K562 (cell line): Measurements from ENCODE around the gene SBDS. TPM values are rescaled to one million over a fixed set of nuclear protein-coding genes. Genes with fewer than 3 reads are reported as not detected.

ENCODE experiments used
- ARNT ChIP-seq, 2 experiments: fragments of 450-650 bp; IDR thresholded peaks; 2 replicates each; pipeline ENCODE4 v1.6.1; 2016; ENCODE audit warnings: mild to moderate bottlenecking in 1 of 2
- HEY1 ChIP-seq: fragments of 250-450 bp; sonication (Bioruptor Pico); IDR thresholded peaks from 2 replicates; pipeline ENCODE4 v1.5.0; 2020; ENCODE audit warnings: mild to moderate bottlenecking, moderate library complexity, borderline replicate concordance
- HNRNPK ChIP-seq: fragments of 200-400 bp; formaldehyde crosslinking; IDR thresholded peaks from one replicate; pipeline ENCODE4 v1.6.1; 2018; ENCODE audit warnings: mild to moderate bottlenecking, low read depth, low read length; ENCODE audit not compliant: poor library complexity, severe bottlenecking
- PRPF4 ChIP-seq: fragments of 200-400 bp; formaldehyde crosslinking; IDR thresholded peaks from one replicate; pipeline ENCODE4 v1.6.1; 2017; ENCODE audit warnings: low read length, low read depth, mild to moderate bottlenecking; ENCODE audit not compliant: insufficient read depth, poor library complexity, severe bottlenecking
- RBM39 ChIP-seq: fragments of 200-400 bp; formaldehyde crosslinking; optimal IDR thresholded peaks from 2 replicates; pipeline ENCODE3; 2018; ENCODE audit warnings: low read depth, low read length
- ZC3H8 ChIP-seq: fragments of 450-650 bp; IDR thresholded peaks from 2 replicates; pipeline ENCODE4 v1.6.1; 2017
- ZKSCAN3 ChIP-seq: fragments of 250-450 bp; sonication (Bioruptor Pico); IDR thresholded peaks from 2 replicates; pipeline ENCODE4 v1.4.0; 2020
- polyA plus RNA-seq, 8 experiments: library from polyadenylated mRNA; depleted of rRNA in 4 of 8; stranded (reverse) in 5 of 8; unstranded in 3 of 8; fragments of >200 nt; fragmentation: Nextera tagmentation in 2 of 8; fragmentation: Illumina TruSeq in 1 of 8; extraction: Ambion mirVana in 2 of 8; extraction: Trizol in 1 of 8; gene quantifications; 2 replicates each; pipeline versions ENCODE4 v1.2.1 to v1.2.3, GENCODE V29; 2011 to 2014; ENCODE audit warnings: inconsistent platforms in 1 of 8, missing spikeins in 1 of 8
- total RNA-seq, 7 experiments: library from RNA; depleted of rRNA in 6 of 7; stranded (reverse); fragments of >200 nt in 6 of 7; fragmentation: Illumina TruSeq in 2 of 7; extraction: Trizol in 2 of 7; gene quantifications; 2 replicates each; pipeline versions ENCODE4 v1.2.1 to v1.2.3, GENCODE V29; 2011 to 2021; ENCODE audit warnings: low replicate concordance in 1 of 7
- TF ChIP-seq, protein P1 (sequence below): fragments of 150-350 bp; conservative IDR thresholded peaks from 2 replicates; pipeline ENCODE4 v1.6.1; 2014; ENCODE audit warnings: low read length
- TF ChIP-seq, protein P2 (sequence below): sonication (generic); formaldehyde crosslinking; IDR thresholded peaks from 2 replicates; pipeline ENCODE4 v1.8.0; 2022; ENCODE audit warnings: mild to moderate bottlenecking, missing genetic modification reagents
- TF ChIP-seq, protein P3 (sequence below): IDR thresholded peaks from 2 replicates; pipeline ENCODE4 v1.6.1; 2011; ENCODE audit not compliant: insufficient read length; ENCODE audit errors: extremely low read depth
- TF ChIP-seq, protein P4 (sequence below), 2 experiments: fragments of 450-650 bp; formaldehyde crosslinking in 1 of 2; IDR thresholded peaks; 2 replicates each; pipeline versions ENCODE4 v1.4.0 to v1.6.1; 2014 to 2020; ENCODE audit warnings: mild to moderate bottlenecking in 2 of 2, borderline replicate concordance in 1 of 2, low read depth in 1 of 2
- TF ChIP-seq, protein P5 (sequence below): fragments of 250-450 bp; sonication (Bioruptor Pico); IDR thresholded peaks from 2 replicates; pipeline ENCODE4 v1.5.0; 2020; ENCODE audit warnings: mild to moderate bottlenecking

Gene SBDS
- total and polyA plus RNA-seq, 9 of the 15 experiments (the other 6 are each of a cell fraction or from before 2014, with no cell fraction given) = 105 to 174 (median 117) TPM

DNA sequence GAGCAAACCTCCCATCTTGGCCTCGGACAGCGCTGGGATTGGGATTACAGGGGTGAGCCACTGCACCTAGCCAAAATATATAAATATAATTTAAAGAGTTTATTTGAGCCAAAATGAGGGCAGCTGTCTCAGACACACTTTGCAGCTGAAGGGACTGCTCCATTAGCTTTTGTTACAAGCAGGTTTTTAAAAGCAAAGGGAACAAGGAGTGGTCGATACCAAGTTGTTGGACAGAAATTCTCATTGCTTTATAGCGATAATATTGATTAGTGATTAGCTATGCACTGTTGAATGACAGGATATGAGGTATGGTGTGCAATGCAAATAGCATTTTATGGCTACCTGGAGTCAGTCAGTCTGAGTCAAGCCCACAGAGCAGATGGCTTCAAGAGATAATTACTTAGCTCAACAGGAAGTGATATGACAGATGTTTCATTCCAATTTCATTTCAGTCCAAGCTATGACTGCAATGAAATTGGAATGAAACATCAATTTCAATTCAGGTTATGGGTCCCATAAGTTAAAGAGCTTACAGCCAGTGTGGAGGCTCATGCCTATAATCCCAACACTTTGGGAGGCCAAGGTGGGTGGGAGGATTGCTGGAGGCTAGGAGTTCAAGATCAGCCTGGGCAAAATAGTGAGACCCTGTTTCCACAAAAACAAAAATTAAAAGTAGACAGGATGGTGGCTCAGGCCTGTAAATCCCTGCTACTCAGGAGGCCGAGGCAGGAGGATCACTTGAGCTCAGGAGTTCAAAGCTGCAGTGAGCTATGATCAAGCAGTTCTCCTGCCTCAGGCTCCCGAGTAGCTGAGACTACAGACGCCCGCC is 24.4 kb upstream of the SBDS start (continued):
- TF ChIP-seq, protein P1, sequence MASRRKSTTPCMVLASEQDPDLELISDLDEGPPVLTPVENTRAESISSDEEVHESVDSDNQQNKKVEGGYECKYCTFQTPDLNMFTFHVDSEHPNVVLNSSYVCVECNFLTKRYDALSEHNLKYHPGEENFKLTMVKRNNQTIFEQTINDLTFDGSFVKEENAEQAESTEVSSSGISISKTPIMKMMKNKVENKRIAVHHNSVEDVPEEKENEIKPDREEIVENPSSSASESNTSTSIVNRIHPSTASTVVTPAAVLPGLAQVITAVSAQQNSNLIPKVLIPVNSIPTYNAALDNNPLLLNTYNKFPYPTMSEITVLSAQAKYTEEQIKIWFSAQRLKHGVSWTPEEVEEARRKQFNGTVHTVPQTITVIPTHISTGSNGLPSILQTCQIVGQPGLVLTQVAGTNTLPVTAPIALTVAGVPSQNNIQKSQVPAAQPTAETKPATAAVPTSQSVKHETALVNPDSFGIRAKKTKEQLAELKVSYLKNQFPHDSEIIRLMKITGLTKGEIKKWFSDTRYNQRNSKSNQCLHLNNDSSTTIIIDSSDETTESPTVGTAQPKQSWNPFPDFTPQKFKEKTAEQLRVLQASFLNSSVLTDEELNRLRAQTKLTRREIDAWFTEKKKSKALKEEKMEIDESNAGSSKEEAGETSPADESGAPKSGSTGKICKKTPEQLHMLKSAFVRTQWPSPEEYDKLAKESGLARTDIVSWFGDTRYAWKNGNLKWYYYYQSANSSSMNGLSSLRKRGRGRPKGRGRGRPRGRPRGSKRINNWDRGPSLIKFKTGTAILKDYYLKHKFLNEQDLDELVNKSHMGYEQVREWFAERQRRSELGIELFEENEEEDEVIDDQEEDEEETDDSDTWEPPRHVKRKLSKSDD = no peak
- TF ChIP-seq, protein P2, sequence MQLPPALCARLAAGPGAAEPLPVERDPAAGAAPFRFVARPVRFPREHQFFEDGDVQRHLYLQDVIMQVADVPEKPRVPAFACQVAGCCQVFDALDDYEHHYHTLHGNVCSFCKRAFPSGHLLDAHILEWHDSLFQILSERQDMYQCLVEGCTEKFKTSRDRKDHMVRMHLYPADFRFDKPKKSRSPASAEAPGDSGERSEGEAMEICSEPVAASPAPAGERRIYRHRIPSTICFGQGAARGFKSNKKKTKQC = no peak
- TF ChIP-seq ZC3H8 (no peak), RBM39 (no peak), PRPF4 (no peak), HEY1 (CRISPR knock-in tag) (no peak), HNRNPK (no peak), ARNT (IDR thresholded peaks at IDR 0.05) (0 out of 4 replicates have a peak, but pooled peaks of 1 of the 2 experiments have one; percentile 68), ZKSCAN3 (no peak)
- TF ChIP-seq, protein P3, sequence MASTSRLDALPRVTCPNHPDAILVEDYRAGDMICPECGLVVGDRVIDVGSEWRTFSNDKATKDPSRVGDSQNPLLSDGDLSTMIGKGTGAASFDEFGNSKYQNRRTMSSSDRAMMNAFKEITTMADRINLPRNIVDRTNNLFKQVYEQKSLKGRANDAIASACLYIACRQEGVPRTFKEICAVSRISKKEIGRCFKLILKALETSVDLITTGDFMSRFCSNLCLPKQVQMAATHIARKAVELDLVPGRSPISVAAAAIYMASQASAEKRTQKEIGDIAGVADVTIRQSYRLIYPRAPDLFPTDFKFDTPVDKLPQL = no peak
- TF ChIP-seq, protein P4, sequence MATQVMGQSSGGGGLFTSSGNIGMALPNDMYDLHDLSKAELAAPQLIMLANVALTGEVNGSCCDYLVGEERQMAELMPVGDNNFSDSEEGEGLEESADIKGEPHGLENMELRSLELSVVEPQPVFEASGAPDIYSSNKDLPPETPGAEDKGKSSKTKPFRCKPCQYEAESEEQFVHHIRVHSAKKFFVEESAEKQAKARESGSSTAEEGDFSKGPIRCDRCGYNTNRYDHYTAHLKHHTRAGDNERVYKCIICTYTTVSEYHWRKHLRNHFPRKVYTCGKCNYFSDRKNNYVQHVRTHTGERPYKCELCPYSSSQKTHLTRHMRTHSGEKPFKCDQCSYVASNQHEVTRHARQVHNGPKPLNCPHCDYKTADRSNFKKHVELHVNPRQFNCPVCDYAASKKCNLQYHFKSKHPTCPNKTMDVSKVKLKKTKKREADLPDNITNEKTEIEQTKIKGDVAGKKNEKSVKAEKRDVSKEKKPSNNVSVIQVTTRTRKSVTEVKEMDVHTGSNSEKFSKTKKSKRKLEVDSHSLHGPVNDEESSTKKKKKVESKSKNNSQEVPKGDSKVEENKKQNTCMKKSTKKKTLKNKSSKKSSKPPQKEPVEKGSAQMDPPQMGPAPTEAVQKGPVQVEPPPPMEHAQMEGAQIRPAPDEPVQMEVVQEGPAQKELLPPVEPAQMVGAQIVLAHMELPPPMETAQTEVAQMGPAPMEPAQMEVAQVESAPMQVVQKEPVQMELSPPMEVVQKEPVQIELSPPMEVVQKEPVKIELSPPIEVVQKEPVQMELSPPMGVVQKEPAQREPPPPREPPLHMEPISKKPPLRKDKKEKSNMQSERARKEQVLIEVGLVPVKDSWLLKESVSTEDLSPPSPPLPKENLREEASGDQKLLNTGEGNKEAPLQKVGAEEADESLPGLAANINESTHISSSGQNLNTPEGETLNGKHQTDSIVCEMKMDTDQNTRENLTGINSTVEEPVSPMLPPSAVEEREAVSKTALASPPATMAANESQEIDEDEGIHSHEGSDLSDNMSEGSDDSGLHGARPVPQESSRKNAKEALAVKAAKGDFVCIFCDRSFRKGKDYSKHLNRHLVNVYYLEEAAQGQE (IDR thresholded peaks at IDR 0.05; ENCODE audit: borderline replicate concordance) = no peak; the same call in 1 of the 2 replicates
- TF ChIP-seq, protein P4 (CRISPR knock-in tag; IDR thresholded peaks at IDR 0.05; ENCODE audit: low read depth) = no peak
- TF ChIP-seq, protein P5, sequence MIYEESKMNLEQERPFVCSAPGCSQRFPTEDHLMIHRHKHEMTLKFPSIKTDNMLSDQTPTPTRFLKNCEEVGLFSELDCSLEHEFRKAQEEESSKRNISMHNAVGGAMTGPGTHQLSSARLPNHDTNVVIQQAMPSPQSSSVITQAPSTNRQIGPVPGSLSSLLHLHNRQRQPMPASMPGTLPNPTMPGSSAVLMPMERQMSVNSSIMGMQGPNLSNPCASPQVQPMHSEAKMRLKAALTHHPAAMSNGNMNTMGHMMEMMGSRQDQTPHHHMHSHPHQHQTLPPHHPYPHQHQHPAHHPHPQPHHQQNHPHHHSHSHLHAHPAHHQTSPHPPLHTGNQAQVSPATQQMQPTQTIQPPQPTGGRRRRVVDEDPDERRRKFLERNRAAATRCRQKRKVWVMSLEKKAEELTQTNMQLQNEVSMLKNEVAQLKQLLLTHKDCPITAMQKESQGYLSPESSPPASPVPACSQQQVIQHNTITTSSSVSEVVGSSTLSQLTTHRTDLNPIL (CRISPR knock-in tag) = no peak
